AG04450 (cell line): ENCODE data around the gene GGTLC1. TPM values are rescaled to one million over a fixed set of nuclear protein-coding genes. Genes with fewer than 3 reads are reported as not detected.

Source experiments
- CTCF ChIA-PET: fragments of 300-600, 350-600 bp; formaldehyde crosslinking; extraction: SDS; loops from one replicate; lab custom pipeline; 2022; ENCODE audit warnings: antibody characterized with exemption, inconsistent platforms; lab: Charles Lee
- POLR2A ChIA-PET: fragments of 350-600 bp; formaldehyde crosslinking; extraction: SDS; loops from one replicate; lab custom pipeline; 2021; ENCODE audit warnings: antibody characterized with exemption, inconsistent platforms; lab: Yijun Ruan, JAX
- DNase-seq: peaks from one replicate; pipeline ENCODE4 v3.0.0-alpha.2; 2011; ENCODE audit warnings: low read depth, low spot score
- H3K27ac ChIP-seq: one replicate; pipeline ENCODE4 v1.5.1; 2012; ENCODE audit warnings: low read depth, low read length, control low read depth
- H3K27me3 ChIP-seq: one replicate; pipeline ENCODE4 v1.6.0; 2012; ENCODE audit warnings: low read length; ENCODE audit not compliant: control insufficient read depth, insufficient read depth
- H3K4me3 ChIP-seq: 2 replicates; pipeline ENCODE4 v1.5.1; 2011; ENCODE audit warnings: mild to moderate bottlenecking, low read depth, low read length, control low read depth
- H3K9me3 ChIP-seq: 2 replicates; pipeline ENCODE4 v1.5.1; 2012; ENCODE audit warnings: low read length; ENCODE audit not compliant: control insufficient read depth, insufficient read depth
- polyA minus RNA-seq: library from RNA; depleted of rRNA, polyadenylated mRNA; stranded (reverse); fragments of >200 nt; gene quantifications from 2 replicates; pipeline ENCODE4 v1.2.3, GENCODE V29; 2011; rRNA and poly(A)+ RNA removed
- polyA plus RNA-seq: library from polyadenylated mRNA; depleted of rRNA; stranded (reverse); fragments of >200 nt; gene quantifications from 2 replicates; pipeline ENCODE4 v1.2.3, GENCODE V29; 2011; rRNA removed
- TF ChIP-seq, protein P1 (sequence below): IDR thresholded peaks from 2 replicates; pipeline ENCODE4 v1.5.1; 2011; ENCODE audit warnings: low read depth, low read length, control low read depth, inconsistent platforms

The GGTLC1 gene
- polyA plus RNA-seq (not detected in 2 replicates), polyA minus RNA-seq (not detected in 2 replicates)

DNA sequence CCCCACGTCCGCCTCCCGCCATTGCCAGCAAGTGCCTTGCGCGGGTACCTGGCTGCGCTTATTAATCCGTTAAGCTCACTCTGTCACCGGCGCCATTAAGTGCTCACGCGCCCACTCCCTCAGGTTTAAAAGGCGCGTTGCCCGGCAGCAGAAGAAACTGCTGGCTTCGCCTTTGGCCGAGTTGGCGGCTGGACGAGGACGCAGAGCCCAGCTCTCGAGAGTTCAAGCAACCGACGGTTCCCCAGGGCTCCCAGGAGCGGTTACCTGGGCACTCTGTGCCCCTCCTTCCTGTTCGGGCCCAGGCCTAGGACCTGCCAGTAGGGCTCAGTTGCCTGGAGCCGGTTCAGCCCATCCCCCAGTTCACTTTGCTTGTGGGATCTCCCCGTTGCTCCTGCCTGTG is at the start of gene GGTLC1:
GGTLC1 (minus strand) TSS at position 219 of the 400 bp plus-strand sequence. CDS start 2,168 bp downstream, outside the sequence.
- no peak for DNase-seq
- TF ChIP-seq, protein P1, sequence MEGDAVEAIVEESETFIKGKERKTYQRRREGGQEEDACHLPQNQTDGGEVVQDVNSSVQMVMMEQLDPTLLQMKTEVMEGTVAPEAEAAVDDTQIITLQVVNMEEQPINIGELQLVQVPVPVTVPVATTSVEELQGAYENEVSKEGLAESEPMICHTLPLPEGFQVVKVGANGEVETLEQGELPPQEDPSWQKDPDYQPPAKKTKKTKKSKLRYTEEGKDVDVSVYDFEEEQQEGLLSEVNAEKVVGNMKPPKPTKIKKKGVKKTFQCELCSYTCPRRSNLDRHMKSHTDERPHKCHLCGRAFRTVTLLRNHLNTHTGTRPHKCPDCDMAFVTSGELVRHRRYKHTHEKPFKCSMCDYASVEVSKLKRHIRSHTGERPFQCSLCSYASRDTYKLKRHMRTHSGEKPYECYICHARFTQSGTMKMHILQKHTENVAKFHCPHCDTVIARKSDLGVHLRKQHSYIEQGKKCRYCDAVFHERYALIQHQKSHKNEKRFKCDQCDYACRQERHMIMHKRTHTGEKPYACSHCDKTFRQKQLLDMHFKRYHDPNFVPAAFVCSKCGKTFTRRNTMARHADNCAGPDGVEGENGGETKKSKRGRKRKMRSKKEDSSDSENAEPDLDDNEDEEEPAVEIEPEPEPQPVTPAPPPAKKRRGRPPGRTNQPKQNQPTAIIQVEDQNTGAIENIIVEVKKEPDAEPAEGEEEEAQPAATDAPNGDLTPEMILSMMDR = no peak
- ChIA-PET CTCF (no interaction called here), POLR2A (no interaction called here)
- no peak within 1 kb of the TSS for H3K4me3 ChIP-seq
- H3K9me3 ChIP-seq = peaks cover 9% of the 10 kb centered on the region; the same call in 1 of the 2 replicates
- H3K27me3 ChIP-seq = no peaks in the 10 kb centered on the region
- H3K27ac ChIP-seq = no peak within 1 kb of the TSS

DNA sequence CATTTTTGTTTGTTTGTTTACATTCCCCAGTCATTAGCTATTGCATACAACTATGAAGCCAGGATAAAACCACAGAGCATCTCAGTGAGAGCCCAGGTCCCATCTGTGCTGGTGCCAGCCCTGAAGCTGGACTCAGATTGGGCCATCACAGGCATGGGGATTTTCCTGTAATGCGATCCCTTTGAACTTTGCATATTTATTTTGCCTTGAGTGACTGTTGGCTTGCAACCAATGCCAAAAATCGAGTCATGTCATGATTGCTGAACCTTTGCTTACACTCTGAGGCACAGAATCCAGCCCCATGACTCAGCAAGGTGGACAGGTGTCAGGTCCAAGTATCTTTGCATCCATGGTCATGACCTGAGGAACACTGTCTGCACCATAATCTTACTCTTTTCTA is 46.2 kb upstream of the GGTLC1 start:
- Histone ChIP-seq H3K27me3 (no peaks in the 10 kb centered on the region), H3K4me3 (no peak overlapping the region), H3K27ac (no peak overlapping the region), H3K9me3 (no peaks in the 10 kb centered on the region; the same call in 1 of the 2 replicates)
- TF ChIP-seq, protein P1 = no peak
- DNase-seq = no peak
- ChIA-PET POLR2A (no interaction called here), CTCF (no interaction called here)

DNA sequence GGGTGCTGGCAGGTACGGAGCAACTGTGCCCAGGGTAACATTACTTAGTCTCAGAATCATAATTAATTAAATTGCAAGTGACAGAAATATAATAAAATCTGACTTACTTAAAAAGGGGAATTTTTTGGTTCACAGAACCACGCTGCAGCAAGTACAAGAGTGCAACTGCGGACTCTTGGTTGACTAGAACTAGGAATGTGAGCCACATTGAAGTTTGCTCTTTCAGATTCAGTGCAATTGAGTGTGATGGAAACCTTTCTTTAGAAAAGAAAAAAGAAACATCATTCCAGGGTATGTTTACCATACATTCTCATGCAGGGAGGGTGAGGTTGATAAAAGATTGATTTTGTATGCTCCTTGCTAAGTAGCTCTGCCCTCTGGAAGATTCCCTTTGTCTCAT is 45.0 kb upstream of the GGTLC1 start:
- Histone ChIP-seq H3K9me3 (no peaks in the 10 kb centered on the region; the same call in 1 of the 2 replicates), H3K27me3 (no peaks in the 10 kb centered on the region), H3K4me3 (no peak overlapping the region), H3K27ac (no peak overlapping the region)
- DNase-seq = no peak
- CTCF ChIA-PET = no interaction called here
- POLR2A ChIA-PET = no interaction called here
- TF ChIP-seq, protein P1 = no peak

DNA sequence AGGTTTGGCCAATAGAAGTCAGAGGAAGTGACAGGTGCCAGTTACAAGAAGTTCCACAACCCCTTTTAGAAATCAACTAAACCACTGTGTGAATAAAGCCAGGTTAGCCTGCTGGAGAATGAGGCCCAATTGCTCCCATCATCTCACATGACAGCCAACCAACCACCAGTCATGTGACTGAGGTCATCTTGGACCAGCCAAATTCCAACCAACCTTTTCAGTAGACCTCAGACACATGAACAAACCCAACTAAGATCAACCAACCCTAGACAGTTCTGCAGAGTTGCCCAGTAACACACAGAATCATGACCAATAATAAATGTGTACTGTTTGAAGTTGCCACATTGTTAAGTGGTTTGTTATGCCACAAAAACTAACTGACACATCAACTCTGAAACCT is 44.6 kb upstream of the GGTLC1 start:
- Histone ChIP-seq H3K4me3 (no peak overlapping the region), H3K9me3 (no peaks in the 10 kb centered on the region; the same call in 1 of the 2 replicates), H3K27me3 (no peaks in the 10 kb centered on the region), H3K27ac (no peak overlapping the region)
- POLR2A ChIA-PET = no interaction called here
- no peak for DNase-seq
- TF ChIP-seq, protein P1 = no peak
- CTCF ChIA-PET = no interaction called here

DNA sequence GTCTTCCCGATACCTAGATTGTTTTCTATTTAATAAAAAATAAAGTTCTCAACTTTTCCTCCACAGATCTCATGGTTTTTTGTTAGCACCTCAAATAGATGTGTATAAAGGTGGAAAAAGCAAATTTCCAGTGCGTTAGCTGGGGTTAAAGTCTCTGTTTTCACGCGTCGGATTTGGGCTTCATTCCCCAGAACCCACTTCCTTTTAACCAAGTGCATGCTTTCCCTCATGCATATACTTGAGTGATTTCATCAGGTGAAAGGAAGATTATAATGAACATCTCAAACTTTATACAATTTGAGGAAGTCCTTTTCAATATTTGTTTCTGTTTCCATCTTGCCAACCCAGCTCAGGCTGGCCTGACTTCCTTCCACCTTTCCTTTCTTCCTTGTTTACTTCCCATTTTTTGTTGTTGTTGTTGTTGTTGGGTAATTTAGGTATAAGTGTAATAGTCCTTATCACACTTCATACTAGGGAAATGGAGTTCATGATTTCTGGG is 43.9 kb upstream of the GGTLC1 start:
- Histone ChIP-seq H3K27ac (no peak overlapping the region), H3K27me3 (no peaks in the 10 kb centered on the region), H3K4me3 (no peak overlapping the region), H3K9me3 (no peaks in the 10 kb centered on the region; the same call in 1 of the 2 replicates)
- POLR2A ChIA-PET = no interaction called here
- TF ChIP-seq, protein P1 = no peak
- DNase-seq = no peak
- CTCF ChIA-PET = no interaction called here
